Measurements from ENCODE around the gene CEP78.

CEP78 gene

GRCh38 chr9:78326564-78326963, 90.7 kb downstream of the CEP78 start:
- no peak for DNase-seq (ENCODE audit: low read depth)
- no peak overlapping the region for H3K4me3 ChIP-seq (ENCODE audit: control insufficient read depth, low read depth, low read length)
- TF ChIP-seq CTCF (conservative IDR thresholded peaks at IDR 0.05; ENCODE audit: control insufficient read depth, insufficient read depth, low read depth, low read length) = no peak

Data from fibroblast of mammary gland (primary cell).